Measurements from ENCODE around the gene PLK2. TPM values are rescaled to one million over a fixed set of nuclear protein-coding genes. Genes with fewer than 3 reads are reported as not detected.

PLK2 gene
- total RNA-seq, 1 experiment from 2014 or later = 258 TPM

GRCh38 chr5:58450811-58451629, 8.9 kb downstream of the PLK2 start:
- DNase-seq (ENCODE audit: low read depth, low spot score) = no peak
- in situ Hi-C loops (cut with HindIII; ENCODE audit: low pct_unique_long_range_greater_than_20kb, low sequenced_read_pairs) = loop anchor here (25.0 kb wide), 1 partner anchor 964 kb away; the partner anchor contains the start of gene ACTBL2
- Histone ChIP-seq H3K4me3 (ENCODE audit: low read depth in 2 of 2, low read length in 2 of 2) (no peak overlapping the region), H3K9me3 (ENCODE audit: control insufficient read depth, insufficient read depth, low read depth, low read length) (no peaks in the 10 kb centered on the region), H3K4me1 (ENCODE audit: control insufficient read depth, insufficient read depth, low read length) (peaks cover 41% of the 10 kb centered on the region), H3K27ac (ENCODE audit: low read length) (peak overlapping the region; percentile 97), H3K27me3 (ENCODE audit: control insufficient read depth, insufficient read depth, low read length) (no peaks in the 10 kb centered on the region), H3K36me3 (ENCODE audit: control insufficient read depth, insufficient read depth, low read length) (peaks cover 31% of the 10 kb centered on the region)
- BruUV-seq (replicated peaks) = no TSS peak
- CTCF ChIA-PET = no interaction called here
- ATAC-seq = no peak
- intact Hi-C loops (cut with micrococcal nuclease; ENCODE audit: unreplicated experiment) = loop anchor here (10.0 kb wide), 3 partner anchors 126 to 756 kb away; no protein-coding TSS in a partner anchor
- POLR2A ChIA-PET = interaction anchor here (0.7 kb wide), 1 partner anchor 1445 kb away, joined by 3 read pairs; no protein-coding TSS in a partner anchor
- TF ChIP-seq POLR2AphosphoS5 (IDR thresholded peaks at IDR 0.05; ENCODE audit: low read depth, low read length) (peak; percentile 73; the same call in 1 of the 2 replicates), SIN3A (IDR thresholded peaks at IDR 0.05; ENCODE audit: borderline replicate concordance, insufficient read depth, low read depth, low read length) (no peak)

DNA sequence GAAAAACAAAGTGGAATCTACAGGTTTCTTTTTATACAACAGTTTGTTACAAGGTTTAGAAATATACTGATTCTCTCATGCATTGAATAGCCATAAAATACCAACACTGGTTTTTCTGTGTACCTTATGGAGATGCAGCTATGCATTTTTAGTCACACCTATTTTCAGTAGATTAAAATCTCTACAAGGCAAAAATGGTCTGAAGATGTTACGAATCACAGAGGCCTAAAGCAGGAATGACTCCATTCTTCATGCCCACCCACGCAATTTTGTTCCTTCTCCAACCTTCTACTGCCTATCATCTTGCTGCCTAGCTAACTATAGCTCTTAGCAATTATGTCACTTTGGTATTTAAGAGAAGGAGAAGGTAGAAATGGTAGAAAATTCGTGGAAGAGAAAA, 9.9 kb downstream of the PLK2 start:
- peak overlapping the region; percentile 97 for H3K27ac ChIP-seq (ENCODE audit: low read length)
- in situ Hi-C loops (cut with HindIII; ENCODE audit: low pct_unique_long_range_greater_than_20kb, low sequenced_read_pairs) (loop anchor here (25.0 kb wide), 1 partner anchor 963 kb away; the partner anchor contains the start of gene ACTBL2), intact Hi-C loops (cut with micrococcal nuclease; ENCODE audit: unreplicated experiment) (loop anchor here (10.0 kb wide), 3 partner anchors 125 to 755 kb away; no protein-coding TSS in a partner anchor)
- peaks cover 21% of the 10 kb centered on the region for H3K36me3 ChIP-seq (ENCODE audit: control insufficient read depth, insufficient read depth, low read length)
- no peaks in the 10 kb centered on the region for H3K27me3 ChIP-seq (ENCODE audit: control insufficient read depth, insufficient read depth, low read length)
- BruUV-seq (replicated peaks) = no TSS peak
- H3K4me3 ChIP-seq (ENCODE audit: low read depth in 2 of 2, low read length in 2 of 2) = no peak overlapping the region
- ATAC-seq (no peak), DNase-seq (ENCODE audit: low read depth, low spot score) (no peak)
- CTCF ChIA-PET = no interaction called here
- POLR2A ChIA-PET = no interaction called here
- no peaks in the 10 kb centered on the region for H3K9me3 ChIP-seq (ENCODE audit: control insufficient read depth, insufficient read depth, low read depth, low read length)
- peaks cover 31% of the 10 kb centered on the region for H3K4me1 ChIP-seq (ENCODE audit: control insufficient read depth, insufficient read depth, low read length)
- TF ChIP-seq POLR2AphosphoS5 (IDR thresholded peaks at IDR 0.05; ENCODE audit: low read depth, low read length) = no peak
- no peak for TF ChIP-seq TCF7L2 (IDR thresholded peaks at IDR 0.05; ENCODE audit: low read depth, low read length)
- TF ChIP-seq SIN3A (IDR thresholded peaks at IDR 0.05; ENCODE audit: borderline replicate concordance, insufficient read depth, low read depth, low read length) = no peak
- TF ChIP-seq CTCF (IDR thresholded peaks at IDR 0.05) = no peak
- no peak for TF ChIP-seq REST (IDR thresholded peaks at IDR 0.05; ENCODE audit: insufficient read depth in 1 of 2, low read depth in 2 of 2, low read length in 1 of 2)

Data from Panc1 (cell line).